ENCODE results near the gene JCAD.

DNA sequence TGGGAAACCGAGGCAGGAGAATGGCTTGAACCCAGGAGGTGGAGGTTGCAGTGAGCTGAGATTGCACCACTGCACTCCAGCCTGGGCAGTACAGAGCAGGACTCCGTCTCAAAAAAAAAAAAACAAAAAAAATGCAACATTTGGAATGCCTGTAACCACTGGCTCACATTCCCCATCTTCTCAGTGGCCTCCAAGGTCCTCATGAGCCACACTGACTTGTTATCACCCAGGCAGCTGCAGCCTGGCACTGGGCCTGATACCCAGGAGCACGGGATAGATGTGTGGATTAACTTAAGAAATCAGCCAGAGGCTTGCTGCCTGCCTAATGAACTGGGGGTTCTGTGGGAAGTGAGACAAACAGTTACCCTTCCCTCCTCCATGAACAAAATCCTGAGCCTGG, 23.0 kb downstream of the JCAD start:
- TF ChIP-seq, protein P1, sequence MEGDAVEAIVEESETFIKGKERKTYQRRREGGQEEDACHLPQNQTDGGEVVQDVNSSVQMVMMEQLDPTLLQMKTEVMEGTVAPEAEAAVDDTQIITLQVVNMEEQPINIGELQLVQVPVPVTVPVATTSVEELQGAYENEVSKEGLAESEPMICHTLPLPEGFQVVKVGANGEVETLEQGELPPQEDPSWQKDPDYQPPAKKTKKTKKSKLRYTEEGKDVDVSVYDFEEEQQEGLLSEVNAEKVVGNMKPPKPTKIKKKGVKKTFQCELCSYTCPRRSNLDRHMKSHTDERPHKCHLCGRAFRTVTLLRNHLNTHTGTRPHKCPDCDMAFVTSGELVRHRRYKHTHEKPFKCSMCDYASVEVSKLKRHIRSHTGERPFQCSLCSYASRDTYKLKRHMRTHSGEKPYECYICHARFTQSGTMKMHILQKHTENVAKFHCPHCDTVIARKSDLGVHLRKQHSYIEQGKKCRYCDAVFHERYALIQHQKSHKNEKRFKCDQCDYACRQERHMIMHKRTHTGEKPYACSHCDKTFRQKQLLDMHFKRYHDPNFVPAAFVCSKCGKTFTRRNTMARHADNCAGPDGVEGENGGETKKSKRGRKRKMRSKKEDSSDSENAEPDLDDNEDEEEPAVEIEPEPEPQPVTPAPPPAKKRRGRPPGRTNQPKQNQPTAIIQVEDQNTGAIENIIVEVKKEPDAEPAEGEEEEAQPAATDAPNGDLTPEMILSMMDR (IDR thresholded peaks at IDR 0.05): no peak
- no peak for TF ChIP-seq ZFX (IDR thresholded peaks at IDR 0.05; ENCODE audit: borderline replicate concordance)

All from 22Rv1 (cell line).